WTC11 (cell line): ENCODE measurements around the gene IGF2BP1. TPM values are rescaled to one million over a fixed set of nuclear protein-coding genes. Genes with fewer than 3 reads are reported as not detected.

Experiments used
- ATF1 ChIP-seq: sonication (generic); formaldehyde crosslinking; IDR thresholded peaks from 2 replicates; pipeline ENCODE4 v1.8.1; 2023; ENCODE audit warnings: mild to moderate bottlenecking, moderate library complexity, missing genetic modification reagents
- E2F4 ChIP-seq: sonication (generic); formaldehyde crosslinking; IDR thresholded peaks from 2 replicates; pipeline ENCODE4 v1.8.1; 2022; ENCODE audit warnings: low read depth, mild to moderate bottlenecking, moderate library complexity, missing genetic modification reagents, borderline replicate concordance
- E2F5 ChIP-seq: sonication (generic); formaldehyde crosslinking; IDR thresholded peaks from 2 replicates; pipeline ENCODE4 v1.8.1; 2022; ENCODE audit warnings: mild to moderate bottlenecking, moderate library complexity, missing genetic modification reagents
- EMX1 ChIP-seq: fragments of 250-450 bp; sonication (Bioruptor Pico); IDR thresholded peaks from 2 replicates; pipeline ENCODE4 v1.8.0; 2021; ENCODE audit warnings: mild to moderate bottlenecking
- ETV6 ChIP-seq: sonication (generic); formaldehyde crosslinking; IDR thresholded peaks from 2 replicates; pipeline ENCODE4 v1.8.1; 2022; ENCODE audit warnings: mild to moderate bottlenecking, missing genetic modification reagents
- FOXK1 ChIP-seq: sonication (generic); formaldehyde crosslinking; IDR thresholded peaks from 2 replicates; pipeline ENCODE4 v1.8.0; 2022; ENCODE audit warnings: mild to moderate bottlenecking, moderate library complexity, missing genetic modification reagents
- FOXP1 ChIP-seq: sonication (generic); formaldehyde crosslinking; IDR thresholded peaks from 2 replicates; pipeline ENCODE4 v1.8.0; 2022; ENCODE audit warnings: missing genetic modification reagents, mild to moderate bottlenecking, moderate library complexity, borderline replicate concordance
- GABPB1 ChIP-seq: sonication (generic); formaldehyde crosslinking; IDR thresholded peaks from 2 replicates; pipeline ENCODE4 v1.8.1; 2023; ENCODE audit warnings: mild to moderate bottlenecking, missing genetic modification reagents
- IRF2 ChIP-seq: sonication (generic); formaldehyde crosslinking; IDR thresholded peaks from 2 replicates; pipeline ENCODE4 v1.8.0; 2022; ENCODE audit warnings: low read depth, missing genetic modification reagents, borderline replicate concordance
- PRRX2 ChIP-seq: fragments of 250-450 bp; sonication (Bioruptor Pico); IDR thresholded peaks from 2 replicates; pipeline ENCODE4 v1.8.0; 2021; ENCODE audit warnings: mild to moderate bottlenecking
- SMAD4 ChIP-seq: sonication (generic); formaldehyde crosslinking; IDR thresholded peaks from 2 replicates; pipeline ENCODE4 v1.8.0; 2022; ENCODE audit warnings: mild to moderate bottlenecking, missing genetic modification reagents
- SOX15 ChIP-seq: fragments of 250-450 bp; sonication (Bioruptor Pico); IDR thresholded peaks from 2 replicates; pipeline ENCODE4 v1.9.0; 2021; ENCODE audit warnings: mild to moderate bottlenecking
- SP1 ChIP-seq: sonication (generic); formaldehyde crosslinking; conservative IDR thresholded peaks from 2 replicates; pipeline ENCODE4 v1.8.1; 2022; ENCODE audit warnings: missing genetic modification reagents
- STAT6 ChIP-seq: sonication (generic); formaldehyde crosslinking; conservative IDR thresholded peaks from 2 replicates; pipeline ENCODE4 v1.8.1; 2023; ENCODE audit warnings: mild to moderate bottlenecking, low read depth, missing genetic modification reagents, moderate library complexity
- TEAD1 ChIP-seq: sonication (generic); formaldehyde crosslinking; IDR thresholded peaks from 2 replicates; pipeline ENCODE4 v1.8.0; 2022; ENCODE audit warnings: mild to moderate bottlenecking, missing genetic modification reagents
- ZNF281 ChIP-seq: sonication (generic); formaldehyde crosslinking; IDR thresholded peaks from 2 replicates; pipeline ENCODE4 v1.8.0; 2023; ENCODE audit warnings: mild to moderate bottlenecking, missing genetic modification reagents
- ZSCAN18 ChIP-seq: fragments of 250-450 bp; sonication (Bioruptor Pico); IDR thresholded peaks from 2 replicates; pipeline ENCODE4 v2.1.2; 2022; ENCODE audit warnings: mild to moderate bottlenecking, moderate library complexity
- total RNA-seq: library from RNA; stranded (reverse); gene quantifications from 3 replicates; pipeline ENCODE4 v1.2.3, GENCODE V29; 2021
- TF ChIP-seq, protein P1 (sequence below): fragments of 250-450 bp; sonication (Bioruptor Pico); IDR thresholded peaks from 2 replicates; pipeline ENCODE4 v1.8.0; 2021; ENCODE audit warnings: mild to moderate bottlenecking
- TF ChIP-seq, protein P2 (sequence below): sonication (generic); formaldehyde crosslinking; IDR thresholded peaks from 2 replicates; pipeline ENCODE4 v1.8.0; 2022; ENCODE audit warnings: mild to moderate bottlenecking, missing genetic modification reagents
- TF ChIP-seq, protein P3 (sequence below): sonication (generic); formaldehyde crosslinking; IDR thresholded peaks from 2 replicates; pipeline ENCODE4 v1.8.1; 2023; ENCODE audit warnings: mild to moderate bottlenecking, missing genetic modification reagents, moderate library complexity
- TF ChIP-seq, protein P4 (sequence below): sonication (generic); formaldehyde crosslinking; IDR thresholded peaks from 2 replicates; pipeline ENCODE4 v1.8.0; 2022; ENCODE audit warnings: mild to moderate bottlenecking, missing genetic modification reagents
- TF ChIP-seq, protein P5 (sequence below): sonication (generic); formaldehyde crosslinking; IDR thresholded peaks from 2 replicates; pipeline ENCODE4 v1.8.1; 2023; ENCODE audit warnings: mild to moderate bottlenecking, missing genetic modification reagents

Gene IGF2BP1
- total RNA-seq, 1 experiment from 2014 or later = 392 TPM

- 0 out of 2 replicates have a peak, but pooled peaks have one; percentile 36 for TF ChIP-seq EMX1 (CRISPR knock-in tag)
- TF ChIP-seq FOXK1 (CRISPR knock-in tag) = peak; percentile 44; the same call in 1 of the 2 replicates
- no peak for TF ChIP-seq PRRX2 (CRISPR knock-in tag)
- TF ChIP-seq, protein P1, sequence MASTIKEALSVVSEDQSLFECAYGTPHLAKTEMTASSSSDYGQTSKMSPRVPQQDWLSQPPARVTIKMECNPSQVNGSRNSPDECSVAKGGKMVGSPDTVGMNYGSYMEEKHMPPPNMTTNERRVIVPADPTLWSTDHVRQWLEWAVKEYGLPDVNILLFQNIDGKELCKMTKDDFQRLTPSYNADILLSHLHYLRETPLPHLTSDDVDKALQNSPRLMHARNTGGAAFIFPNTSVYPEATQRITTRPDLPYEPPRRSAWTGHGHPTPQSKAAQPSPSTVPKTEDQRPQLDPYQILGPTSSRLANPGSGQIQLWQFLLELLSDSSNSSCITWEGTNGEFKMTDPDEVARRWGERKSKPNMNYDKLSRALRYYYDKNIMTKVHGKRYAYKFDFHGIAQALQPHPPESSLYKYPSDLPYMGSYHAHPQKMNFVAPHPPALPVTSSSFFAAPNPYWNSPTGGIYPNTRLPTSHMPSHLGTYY (CRISPR knock-in tag) = 0 out of 2 replicates have a peak, but pooled peaks have one; percentile 9
- TF ChIP-seq TEAD1 = 0 out of 2 replicates have a peak, but pooled peaks have one; percentile 30
- peak; percentile 89 for TF ChIP-seq ZNF281 (CRISPR knock-in tag)
- TF ChIP-seq STAT6 = no peak
- TF ChIP-seq, protein P2, sequence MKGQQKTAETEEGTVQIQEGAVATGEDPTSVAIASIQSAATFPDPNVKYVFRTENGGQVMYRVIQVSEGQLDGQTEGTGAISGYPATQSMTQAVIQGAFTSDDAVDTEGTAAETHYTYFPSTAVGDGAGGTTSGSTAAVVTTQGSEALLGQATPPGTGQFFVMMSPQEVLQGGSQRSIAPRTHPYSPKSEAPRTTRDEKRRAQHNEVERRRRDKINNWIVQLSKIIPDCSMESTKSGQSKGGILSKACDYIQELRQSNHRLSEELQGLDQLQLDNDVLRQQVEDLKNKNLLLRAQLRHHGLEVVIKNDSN (CRISPR knock-in tag) = peak; percentile 89
- TF ChIP-seq FOXP1 = peak; percentile 23; the same call in 1 of the 2 replicates
- TF ChIP-seq, protein P3, sequence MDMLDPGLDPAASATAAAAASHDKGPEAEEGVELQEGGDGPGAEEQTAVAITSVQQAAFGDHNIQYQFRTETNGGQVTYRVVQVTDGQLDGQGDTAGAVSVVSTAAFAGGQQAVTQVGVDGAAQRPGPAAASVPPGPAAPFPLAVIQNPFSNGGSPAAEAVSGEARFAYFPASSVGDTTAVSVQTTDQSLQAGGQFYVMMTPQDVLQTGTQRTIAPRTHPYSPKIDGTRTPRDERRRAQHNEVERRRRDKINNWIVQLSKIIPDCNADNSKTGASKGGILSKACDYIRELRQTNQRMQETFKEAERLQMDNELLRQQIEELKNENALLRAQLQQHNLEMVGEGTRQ (CRISPR knock-in tag) = peak; percentile 82
- TF ChIP-seq, protein P4, sequence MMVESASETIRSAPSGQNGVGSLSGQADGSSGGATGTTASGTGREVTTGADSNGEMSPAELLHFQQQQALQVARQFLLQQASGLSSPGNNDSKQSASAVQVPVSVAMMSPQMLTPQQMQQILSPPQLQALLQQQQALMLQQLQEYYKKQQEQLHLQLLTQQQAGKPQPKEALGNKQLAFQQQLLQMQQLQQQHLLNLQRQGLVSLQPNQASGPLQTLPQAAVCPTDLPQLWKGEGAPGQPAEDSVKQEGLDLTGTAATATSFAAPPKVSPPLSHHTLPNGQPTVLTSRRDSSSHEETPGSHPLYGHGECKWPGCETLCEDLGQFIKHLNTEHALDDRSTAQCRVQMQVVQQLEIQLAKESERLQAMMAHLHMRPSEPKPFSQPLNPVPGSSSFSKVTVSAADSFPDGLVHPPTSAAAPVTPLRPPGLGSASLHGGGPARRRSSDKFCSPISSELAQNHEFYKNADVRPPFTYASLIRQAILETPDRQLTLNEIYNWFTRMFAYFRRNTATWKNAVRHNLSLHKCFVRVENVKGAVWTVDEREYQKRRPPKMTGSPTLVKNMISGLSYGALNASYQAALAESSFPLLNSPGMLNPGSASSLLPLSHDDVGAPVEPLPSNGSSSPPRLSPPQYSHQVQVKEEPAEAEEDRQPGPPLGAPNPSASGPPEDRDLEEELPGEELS (CRISPR knock-in tag) = peak; percentile 35; the same call in 1 of the 2 replicates
- TF ChIP-seq IRF2 (CRISPR knock-in tag) = no peak
- TF ChIP-seq GABPB1 (CRISPR knock-in tag) = peak; percentile 65
- peak; percentile 87; the same call in 1 of the 2 replicates for TF ChIP-seq ETV6 (CRISPR knock-in tag)
- TF ChIP-seq ATF1 = peak; percentile 84; the same call in 1 of the 2 replicates
- TF ChIP-seq SMAD4 (CRISPR knock-in tag) = no peak
- TF ChIP-seq SP1 = peak; percentile 86
- peak; percentile 95 for TF ChIP-seq E2F5 (CRISPR knock-in tag)
- TF ChIP-seq ZSCAN18 (CRISPR knock-in tag) = no peak
- 0 out of 2 replicates have a peak, but pooled peaks have one; percentile 43 for TF ChIP-seq SOX15 (CRISPR knock-in tag)
- TF ChIP-seq E2F4 = no peak
- TF ChIP-seq, protein P5, sequence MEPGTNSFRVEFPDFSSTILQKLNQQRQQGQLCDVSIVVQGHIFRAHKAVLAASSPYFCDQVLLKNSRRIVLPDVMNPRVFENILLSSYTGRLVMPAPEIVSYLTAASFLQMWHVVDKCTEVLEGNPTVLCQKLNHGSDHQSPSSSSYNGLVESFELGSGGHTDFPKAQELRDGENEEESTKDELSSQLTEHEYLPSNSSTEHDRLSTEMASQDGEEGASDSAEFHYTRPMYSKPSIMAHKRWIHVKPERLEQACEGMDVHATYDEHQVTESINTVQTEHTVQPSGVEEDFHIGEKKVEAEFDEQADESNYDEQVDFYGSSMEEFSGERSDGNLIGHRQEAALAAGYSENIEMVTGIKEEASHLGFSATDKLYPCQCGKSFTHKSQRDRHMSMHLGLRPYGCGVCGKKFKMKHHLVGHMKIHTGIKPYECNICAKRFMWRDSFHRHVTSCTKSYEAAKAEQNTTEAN (CRISPR knock-in tag) = peak; percentile 79
These were observed 1.0 kb upstream of the IGF2BP1 start (continued) for GRCh38 chr17:48995974-48996721.
